ENCODE results near the gene SLC2A4RG. TPM values are rescaled to one million over a fixed set of nuclear protein-coding genes. Genes with fewer than 3 reads are reported as not detected.

Gene SLC2A4RG
- total and polyA plus RNA-seq, 9 donors, result 58.2 to 160 (median 133) TPM

- H3K27me3 ChIP-seq (ENCODE audit: control insufficient read depth, insufficient read depth, low read length), result peaks cover 2% of the 10 kb centered on the region
- H3K36me3 ChIP-seq (ENCODE audit: control insufficient read depth, insufficient read depth, low read length), result peaks cover 35% of the 10 kb centered on the region
- no peak for DNase-seq
- H3K27ac ChIP-seq (ENCODE audit: low read length), result peak within 1 kb of the TSS; percentile 32
- H3K4me1 ChIP-seq (ENCODE audit: control insufficient read depth, insufficient read depth, low read length), result peaks cover 43% of the 10 kb centered on the region
- 67% methylated on average over 27 of the region's 31 CpGs for WGBS (ENCODE audit: insufficient coverage)
- H3K4me3 ChIP-seq (ENCODE audit: low read length), result no peak within 1 kb of the TSS
- H3K9me3 ChIP-seq (replicated peaks; ENCODE audit: control insufficient read depth, low read depth, low read length), result no peaks in the 10 kb centered on the region
Observed at GRCh38 chr20:63735859-63736718, 3.5 kb upstream of the SLC2A4RG start, which contains the start of gene LIME1. TSS of gene LIME1 (plus strand) at chr20:63736664. CDS start at chr20:63737550, 886 bp downstream.

GRCh38 chr20:63736893-63737694, 2.5 kb upstream of the SLC2A4RG start:
- H3K9me3 ChIP-seq (replicated peaks; ENCODE audit: control insufficient read depth, low read depth, low read length), result no peaks in the 10 kb centered on the region
- peaks cover 45% of the 10 kb centered on the region for H3K36me3 ChIP-seq (ENCODE audit: control insufficient read depth, insufficient read depth, low read length)
- peak overlapping the region; percentile 32 for H3K27ac ChIP-seq (ENCODE audit: low read length)
- peaks cover 53% of the 10 kb centered on the region for H3K4me1 ChIP-seq (ENCODE audit: control insufficient read depth, insufficient read depth, low read length)
- 44% methylated on average over 29 of the region's 30 CpGs for WGBS (ENCODE audit: insufficient coverage)
- DNase-seq, result no peak
- no peak overlapping the region for H3K4me3 ChIP-seq (ENCODE audit: low read length)
- H3K27me3 ChIP-seq (ENCODE audit: control insufficient read depth, insufficient read depth, low read length), result peaks cover 2% of the 10 kb centered on the region

- Histone ChIP-seq H3K9me3 (replicated peaks; ENCODE audit: control insufficient read depth, low read depth, low read length) (no peaks in the 10 kb centered on the region), H3K27me3 (ENCODE audit: control insufficient read depth, insufficient read depth, low read length) (peaks cover 2% of the 10 kb centered on the region), H3K4me1 (ENCODE audit: control insufficient read depth, insufficient read depth, low read length) (peaks cover 55% of the 10 kb centered on the region), H3K4me3 (ENCODE audit: low read length) (peak overlapping the region; percentile 10), H3K27ac (ENCODE audit: low read length) (no peak overlapping the region), H3K36me3 (ENCODE audit: control insufficient read depth, insufficient read depth, low read length) (peaks cover 50% of the 10 kb centered on the region)
- DNase-seq, result no peak
- 4% methylated on average over 10 of the region's 26 CpGs for WGBS (ENCODE audit: insufficient coverage)
Observed at GRCh38 chr20:63737695-63737944, 2.0 kb upstream of the SLC2A4RG start.

- no peak for DNase-seq
- Histone ChIP-seq H3K36me3 (ENCODE audit: control insufficient read depth, insufficient read depth, low read length) (peaks cover 54% of the 10 kb centered on the region), H3K9me3 (replicated peaks; ENCODE audit: control insufficient read depth, low read depth, low read length) (no peaks in the 10 kb centered on the region), H3K27ac (ENCODE audit: low read length) (peak overlapping the region; percentile 91), H3K27me3 (ENCODE audit: control insufficient read depth, insufficient read depth, low read length) (peaks cover 2% of the 10 kb centered on the region), H3K4me3 (ENCODE audit: low read length) (peak overlapping the region; percentile 10), H3K4me1 (ENCODE audit: control insufficient read depth, insufficient read depth, low read length) (peaks cover 55% of the 10 kb centered on the region)
- 20% methylated on average over 42 of the region's 43 CpGs for WGBS (ENCODE audit: insufficient coverage)
Observed at GRCh38 chr20:63737945-63738686, 1.5 kb upstream of the SLC2A4RG start.

DNA sequence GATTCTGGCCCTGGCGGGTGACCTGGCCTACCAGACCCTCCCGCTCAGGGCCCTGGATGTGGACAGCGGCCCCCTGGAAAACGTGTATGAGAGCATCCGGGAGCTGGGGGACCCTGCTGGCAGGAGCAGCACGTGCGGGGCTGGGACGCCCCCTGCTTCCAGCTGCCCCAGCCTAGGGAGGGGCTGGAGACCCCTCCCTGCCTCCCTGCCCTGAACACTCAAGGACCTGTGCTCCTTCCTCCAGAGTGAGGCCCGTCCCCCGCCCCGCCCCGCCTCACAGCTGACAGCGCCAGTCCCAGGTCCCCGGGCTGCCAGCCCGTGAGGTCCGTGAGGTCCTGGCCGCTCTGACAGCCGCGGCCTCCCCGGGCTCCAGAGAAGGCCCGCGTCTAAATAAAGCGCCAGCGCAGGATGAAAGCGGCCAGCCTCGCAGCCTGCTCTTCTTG, 868 bp upstream of the SLC2A4RG start:
- Histone ChIP-seq H3K4me1 (ENCODE audit: control insufficient read depth, insufficient read depth, low read length) (peaks cover 55% of the 10 kb centered on the region), H3K27me3 (ENCODE audit: control insufficient read depth, insufficient read depth, low read length) (peaks cover 2% of the 10 kb centered on the region), H3K4me3 (ENCODE audit: low read length) (peak overlapping the region; percentile 44), H3K9me3 (replicated peaks; ENCODE audit: control insufficient read depth, low read depth, low read length) (no peaks in the 10 kb centered on the region), H3K27ac (ENCODE audit: low read length) (peak overlapping the region; percentile 91), H3K36me3 (ENCODE audit: control insufficient read depth, insufficient read depth, low read length) (peaks cover 54% of the 10 kb centered on the region)
- DNase-seq, result peak; percentile 84
- 6% methylated on average over 26 of the region's 26 CpGs for WGBS (ENCODE audit: insufficient coverage)

GRCh38 chr20:63740070-63740626, 572 bp downstream of the SLC2A4RG start:
- H3K27ac ChIP-seq (ENCODE audit: low read length), result peak overlapping the region; percentile 95
- peaks cover 55% of the 10 kb centered on the region for H3K4me1 ChIP-seq (ENCODE audit: control insufficient read depth, insufficient read depth, low read length)
- H3K27me3 ChIP-seq (ENCODE audit: control insufficient read depth, insufficient read depth, low read length), result peaks cover 2% of the 10 kb centered on the region
- under 1% methylated on average over 68 of the region's 80 CpGs for WGBS (ENCODE audit: insufficient coverage)
- peaks cover 46% of the 10 kb centered on the region for H3K36me3 ChIP-seq (ENCODE audit: control insufficient read depth, insufficient read depth, low read length)
- no peaks in the 10 kb centered on the region for H3K9me3 ChIP-seq (replicated peaks; ENCODE audit: control insufficient read depth, low read depth, low read length)
- peak; percentile 81 for DNase-seq
- H3K4me3 ChIP-seq (ENCODE audit: low read length), result peak overlapping the region; percentile 78

DNA sequence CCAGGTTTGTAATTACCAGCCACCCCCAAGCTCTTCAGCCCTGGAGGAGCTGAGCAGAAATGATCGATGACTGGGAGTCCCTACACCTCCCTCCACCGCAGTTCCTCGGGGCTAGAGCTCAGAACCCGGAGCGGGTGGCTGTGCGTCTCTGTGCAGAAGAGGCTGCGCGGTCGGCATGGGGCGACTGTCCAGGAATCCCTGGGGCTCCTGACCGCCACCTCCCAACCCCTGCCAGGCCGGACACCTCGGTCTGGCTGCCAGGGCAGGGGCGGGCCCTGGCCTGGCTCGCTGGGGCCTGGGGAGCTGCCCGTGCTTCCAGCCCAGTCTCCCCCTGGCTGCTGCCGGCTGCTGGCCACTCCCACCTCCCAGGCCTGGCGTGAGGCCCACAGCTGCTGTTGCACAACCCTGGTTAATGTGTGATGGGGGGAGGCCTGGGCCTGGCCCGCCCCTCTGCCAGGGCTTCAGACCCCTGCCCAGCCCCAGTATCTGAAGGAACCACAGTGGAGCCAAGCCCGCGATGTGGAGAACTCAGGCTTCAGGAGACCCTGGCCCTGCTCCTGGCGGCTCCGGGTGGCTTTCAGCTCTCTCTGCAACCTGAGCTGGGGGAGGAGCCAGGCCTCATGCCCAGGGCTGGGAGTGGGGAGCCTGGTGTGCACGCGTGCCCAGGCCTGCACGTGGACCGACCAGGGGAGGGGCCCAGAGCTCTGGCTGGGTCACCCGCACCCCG, 1.2 kb downstream of the SLC2A4RG start:
- H3K27me3 ChIP-seq (ENCODE audit: control insufficient read depth, insufficient read depth, low read length), result peaks cover 2% of the 10 kb centered on the region
- H3K4me3 ChIP-seq (ENCODE audit: low read length), result peak overlapping the region; percentile 78
- peak overlapping the region; percentile 95 for H3K27ac ChIP-seq (ENCODE audit: low read length)
- no peaks in the 10 kb centered on the region for H3K9me3 ChIP-seq (replicated peaks; ENCODE audit: control insufficient read depth, low read depth, low read length)
- 0% methylated on average over 20 of the region's 29 CpGs for WGBS (ENCODE audit: insufficient coverage)
- peak; percentile 96 for DNase-seq
- H3K4me1 ChIP-seq (ENCODE audit: control insufficient read depth, insufficient read depth, low read length), result peaks cover 48% of the 10 kb centered on the region
- peaks cover 43% of the 10 kb centered on the region for H3K36me3 ChIP-seq (ENCODE audit: control insufficient read depth, insufficient read depth, low read length)

DNA sequence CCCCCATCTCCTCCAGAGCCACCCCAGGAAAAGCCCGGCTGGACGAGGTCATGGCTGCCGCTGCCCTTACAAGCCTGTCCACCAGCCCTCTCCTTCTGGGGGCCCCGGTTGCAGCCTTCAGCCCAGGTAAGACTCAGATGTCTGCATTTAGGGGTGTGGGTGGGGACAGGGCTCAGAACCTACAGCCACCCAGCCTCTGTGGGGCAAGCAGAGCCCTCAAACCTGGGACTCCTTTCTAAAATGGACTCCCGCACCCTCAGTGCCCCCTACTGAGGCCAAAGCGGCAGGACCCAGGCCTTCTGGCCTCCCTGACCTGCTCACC, 1.7 kb downstream of the SLC2A4RG start:
- peak overlapping the region; percentile 78 for H3K4me3 ChIP-seq (ENCODE audit: low read length)
- H3K4me1 ChIP-seq (ENCODE audit: control insufficient read depth, insufficient read depth, low read length), result peaks cover 43% of the 10 kb centered on the region
- H3K27me3 ChIP-seq (ENCODE audit: control insufficient read depth, insufficient read depth, low read length), result peaks cover 2% of the 10 kb centered on the region
- H3K36me3 ChIP-seq (ENCODE audit: control insufficient read depth, insufficient read depth, low read length), result peaks cover 45% of the 10 kb centered on the region
- 28% methylated on average over 2 of the region's 6 CpGs for WGBS (ENCODE audit: insufficient coverage)
- H3K9me3 ChIP-seq (replicated peaks; ENCODE audit: control insufficient read depth, low read depth, low read length), result no peaks in the 10 kb centered on the region
- H3K27ac ChIP-seq (ENCODE audit: low read length), result peak overlapping the region; percentile 95
- DNase-seq, result no peak

- Histone ChIP-seq H3K4me3 (ENCODE audit: low read length) (peak overlapping the region; percentile 78), H3K27ac (ENCODE audit: low read length) (peak overlapping the region; percentile 95), H3K36me3 (ENCODE audit: control insufficient read depth, insufficient read depth, low read length) (peaks cover 45% of the 10 kb centered on the region), H3K4me1 (ENCODE audit: control insufficient read depth, insufficient read depth, low read length) (peaks cover 38% of the 10 kb centered on the region), H3K9me3 (replicated peaks; ENCODE audit: control insufficient read depth, low read depth, low read length) (no peaks in the 10 kb centered on the region), H3K27me3 (ENCODE audit: control insufficient read depth, insufficient read depth, low read length) (peaks cover 2% of the 10 kb centered on the region)
- DNase-seq, result no peak
- 66% methylated on average over 21 of the region's 30 CpGs for WGBS (ENCODE audit: insufficient coverage)
Observed at GRCh38 chr20:63741676-63742380, 2.3 kb downstream of the SLC2A4RG start.
